Measurements from ENCODE around the gene MMP24. TPM values are rescaled to one million over a fixed set of nuclear protein-coding genes. Genes with fewer than 3 reads are reported as not detected.

MMP24 gene
- total and polyA plus RNA-seq, 2 of the 13 experiments (the other 11 are each of a cell fraction or from before 2014, with no cell fraction given), result 0.29 to 0.35 TPM

DNA sequence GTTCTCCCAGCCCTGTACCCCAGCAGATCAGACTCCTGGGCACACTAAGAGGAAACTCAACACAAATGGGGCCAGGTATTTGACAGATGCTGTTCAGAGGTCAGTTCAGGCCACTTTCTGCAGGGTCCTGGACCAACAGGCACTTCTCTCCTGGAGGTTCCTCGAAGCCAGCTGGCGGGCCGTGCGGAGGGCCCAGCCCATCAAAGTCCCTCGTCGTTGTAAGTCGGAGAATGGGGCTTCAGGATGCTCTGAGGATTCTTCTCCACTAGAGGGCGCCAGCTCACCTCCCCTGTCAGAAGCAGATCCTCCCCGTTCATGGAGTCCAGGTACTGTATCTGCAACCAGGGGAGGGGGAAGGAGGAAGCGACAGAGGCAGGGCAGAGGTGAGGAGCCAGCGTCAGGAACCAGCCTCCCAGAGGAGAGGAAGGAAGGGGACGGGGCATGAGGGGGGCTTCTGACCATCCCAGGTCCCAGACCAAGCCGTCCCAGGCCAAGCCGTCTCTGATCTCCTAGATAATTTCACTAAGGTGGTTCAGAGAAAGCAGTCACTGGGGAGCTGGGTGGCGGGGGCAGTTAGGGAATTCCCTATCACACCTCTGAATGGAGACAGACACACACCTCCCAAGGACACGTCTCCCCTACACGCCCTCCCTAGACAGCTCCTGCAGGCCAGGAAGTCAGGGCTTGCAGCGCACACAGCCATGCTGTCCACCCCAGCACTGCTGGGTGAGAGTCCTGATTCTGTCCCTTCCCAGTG lies 77.4 kb downstream of the MMP24 start (continued):
- TF ChIP-seq NKX3-1 (CRISPR knock-in tag; IDR thresholded peaks at IDR 0.05) (no peak), ZNF768 (CRISPR knock-in tag; IDR thresholded peaks at IDR 0.05) (peak; percentile 11; the same call in 1 of the 2 replicates), RORA (CRISPR knock-in tag; IDR thresholded peaks at IDR 0.05) (no peak), ERF (CRISPR knock-in tag; IDR thresholded peaks at IDR 0.05) (peak; percentile 97), SRF (IDR thresholded peaks at IDR 0.05; ENCODE audit: low read depth, low read length) (no peak), ZMAT3 (CRISPR knock-in tag; conservative IDR thresholded peaks at IDR 0.05) (peak; percentile 66; the same call in 1 of the 2 replicates), ZNF558 (CRISPR knock-in tag; IDR thresholded peaks at IDR 0.05; ENCODE audit: borderline replicate concordance) (no peak), ZNF724P (CRISPR knock-in tag; IDR thresholded peaks at IDR 0.05; ENCODE audit: borderline replicate concordance) (no peak), YEATS2 (CRISPR knock-in tag; IDR thresholded peaks at IDR 0.05; ENCODE audit: borderline replicate concordance) (peak; percentile 76; the same call in 1 of the 2 replicates), CENPX (CRISPR knock-in tag; IDR thresholded peaks at IDR 0.05) (no peak), HCFC1 (IDR thresholded peaks at IDR 0.05; ENCODE audit: low read depth, low read length) (no peak), ZNF432 (CRISPR knock-in tag; IDR thresholded peaks at IDR 0.05; ENCODE audit: borderline replicate concordance) (no peak)
- TF ChIP-seq, protein P1, sequence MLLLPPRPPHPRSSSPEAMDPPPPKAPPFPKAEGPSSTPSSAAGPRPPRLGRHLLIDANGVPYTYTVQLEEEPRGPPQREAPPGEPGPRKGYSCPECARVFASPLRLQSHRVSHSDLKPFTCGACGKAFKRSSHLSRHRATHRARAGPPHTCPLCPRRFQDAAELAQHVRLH (CRISPR knock-in tag; IDR thresholded peaks at IDR 0.05; ENCODE audit: borderline replicate concordance, low read depth), result peak; percentile 95; the same call in 1 of the 2 replicates
- TF ChIP-seq, protein P2, sequence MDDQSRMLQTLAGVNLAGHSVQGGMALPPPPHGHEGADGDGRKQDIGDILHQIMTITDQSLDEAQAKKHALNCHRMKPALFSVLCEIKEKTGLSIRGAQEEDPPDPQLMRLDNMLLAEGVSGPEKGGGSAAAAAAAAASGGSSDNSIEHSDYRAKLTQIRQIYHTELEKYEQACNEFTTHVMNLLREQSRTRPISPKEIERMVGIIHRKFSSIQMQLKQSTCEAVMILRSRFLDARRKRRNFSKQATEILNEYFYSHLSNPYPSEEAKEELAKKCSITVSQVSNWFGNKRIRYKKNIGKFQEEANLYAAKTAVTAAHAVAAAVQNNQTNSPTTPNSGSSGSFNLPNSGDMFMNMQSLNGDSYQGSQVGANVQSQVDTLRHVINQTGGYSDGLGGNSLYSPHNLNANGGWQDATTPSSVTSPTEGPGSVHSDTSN (CRISPR knock-in tag; IDR thresholded peaks at IDR 0.05; ENCODE audit: borderline replicate concordance), result no peak
- TF ChIP-seq, protein P3, sequence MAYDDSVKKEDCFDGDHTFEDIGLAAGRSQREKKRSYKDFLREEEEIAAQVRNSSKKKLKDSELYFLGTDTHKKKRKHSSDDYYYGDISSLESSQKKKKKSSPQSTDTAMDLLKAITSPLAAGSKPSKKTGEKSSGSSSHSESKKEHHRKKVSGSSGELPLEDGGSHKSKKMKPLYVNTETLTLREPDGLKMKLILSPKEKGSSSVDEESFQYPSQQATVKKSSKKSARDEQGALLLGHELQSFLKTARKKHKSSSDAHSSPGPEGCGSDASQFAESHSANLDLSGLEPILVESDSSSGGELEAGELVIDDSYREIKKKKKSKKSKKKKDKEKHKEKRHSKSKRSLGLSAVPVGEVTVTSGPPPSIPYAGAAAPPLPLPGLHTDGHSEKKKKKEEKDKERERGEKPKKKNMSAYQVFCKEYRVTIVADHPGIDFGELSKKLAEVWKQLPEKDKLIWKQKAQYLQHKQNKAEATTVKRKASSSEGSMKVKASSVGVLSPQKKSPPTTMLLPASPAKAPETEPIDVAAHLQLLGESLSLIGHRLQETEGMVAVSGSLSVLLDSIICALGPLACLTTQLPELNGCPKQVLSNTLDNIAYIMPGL (CRISPR knock-in tag; IDR thresholded peaks at IDR 0.05; ENCODE audit: borderline replicate concordance in 1 of 2, low read depth in 1 of 2), result peak; percentile 36 to 91; a peak in 3 of 4 replicates
- TF ChIP-seq, protein P4, sequence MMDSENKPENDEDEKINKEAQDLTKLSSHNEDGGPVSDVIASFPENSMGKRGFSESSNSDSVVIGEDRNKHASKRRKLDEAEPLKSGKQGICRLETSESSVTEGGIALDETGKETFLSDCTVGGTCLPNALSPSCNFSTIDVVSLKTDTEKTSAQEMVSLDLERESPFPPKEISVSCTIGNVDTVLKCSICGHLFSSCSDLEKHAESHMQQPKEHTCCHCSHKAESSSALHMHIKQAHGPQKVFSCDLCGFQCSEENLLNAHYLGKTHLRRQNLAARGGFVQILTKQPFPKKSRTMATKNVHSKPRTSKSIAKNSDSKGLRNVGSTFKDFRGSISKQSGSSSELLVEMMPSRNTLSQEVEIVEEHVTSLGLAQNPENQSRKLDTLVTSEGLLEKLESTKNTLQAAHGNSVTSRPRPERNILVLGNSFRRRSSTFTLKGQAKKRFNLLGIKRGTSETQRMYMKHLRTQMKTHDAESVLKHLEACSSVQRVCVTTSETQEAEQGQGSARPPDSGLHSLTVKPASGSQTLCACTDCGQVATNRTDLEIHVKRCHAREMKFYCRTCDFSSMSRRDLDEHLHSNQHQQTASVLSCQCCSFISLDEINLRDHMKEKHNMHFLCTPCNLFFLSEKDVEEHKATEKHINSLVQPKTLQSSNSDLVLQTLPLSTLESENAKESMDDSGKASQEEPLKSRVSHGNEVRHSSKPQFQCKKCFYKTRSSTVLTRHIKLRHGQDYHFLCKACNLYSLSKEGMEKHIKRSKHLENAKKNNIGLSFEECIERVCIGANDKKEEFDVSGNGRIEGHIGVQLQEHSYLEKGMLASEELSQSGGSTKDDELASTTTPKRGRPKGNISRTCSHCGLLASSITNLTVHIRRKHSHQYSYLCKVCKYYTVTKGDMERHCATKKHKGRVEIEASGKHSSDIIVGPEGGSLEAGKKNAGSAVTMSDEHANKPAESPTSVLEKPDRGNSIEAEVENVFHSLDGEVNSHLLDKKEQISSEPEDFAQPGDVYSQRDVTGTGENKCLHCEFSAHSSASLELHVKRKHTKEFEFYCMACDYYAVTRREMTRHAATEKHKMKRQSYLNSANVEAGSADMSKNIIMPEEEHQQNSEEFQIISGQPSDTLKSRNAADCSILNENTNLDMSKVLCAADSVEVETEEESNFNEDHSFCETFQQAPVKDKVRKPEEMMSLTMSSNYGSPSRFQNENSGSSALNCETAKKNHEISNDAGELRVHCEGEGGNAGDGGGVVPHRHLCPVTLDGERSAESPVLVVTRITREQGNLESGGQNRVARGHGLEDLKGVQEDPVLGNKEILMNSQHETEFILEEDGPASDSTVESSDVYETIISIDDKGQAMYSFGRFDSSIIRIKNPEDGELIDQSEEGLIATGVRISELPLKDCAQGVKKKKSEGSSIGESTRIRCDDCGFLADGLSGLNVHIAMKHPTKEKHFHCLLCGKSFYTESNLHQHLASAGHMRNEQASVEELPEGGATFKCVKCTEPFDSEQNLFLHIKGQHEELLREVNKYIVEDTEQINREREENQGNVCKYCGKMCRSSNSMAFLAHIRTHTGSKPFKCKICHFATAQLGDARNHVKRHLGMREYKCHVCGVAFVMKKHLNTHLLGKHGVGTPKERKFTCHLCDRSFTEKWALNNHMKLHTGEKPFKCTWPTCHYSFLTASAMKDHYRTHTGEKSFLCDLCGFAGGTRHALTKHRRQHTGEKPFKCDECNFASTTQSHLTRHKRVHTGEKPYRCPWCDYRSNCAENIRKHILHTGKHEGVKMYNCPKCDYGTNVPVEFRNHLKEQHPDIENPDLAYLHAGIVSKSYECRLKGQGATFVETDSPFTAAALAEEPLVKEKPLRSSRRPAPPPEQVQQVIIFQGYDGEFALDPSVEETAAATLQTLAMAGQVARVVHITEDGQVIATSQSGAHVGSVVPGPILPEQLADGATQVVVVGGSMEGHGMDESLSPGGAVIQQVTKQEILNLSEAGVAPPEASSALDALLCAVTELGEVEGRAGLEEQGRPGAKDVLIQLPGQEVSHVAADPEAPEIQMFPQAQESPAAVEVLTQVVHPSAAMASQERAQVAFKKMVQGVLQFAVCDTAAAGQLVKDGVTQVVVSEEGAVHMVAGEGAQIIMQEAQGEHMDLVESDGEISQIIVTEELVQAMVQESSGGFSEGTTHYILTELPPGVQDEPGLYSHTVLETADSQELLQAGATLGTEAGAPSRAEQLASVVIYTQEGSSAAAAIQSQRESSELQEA (CRISPR knock-in tag; IDR thresholded peaks at IDR 0.05; ENCODE audit: not compliant biosample characterization), result no peak

All from HepG2 (cell line).